HG03457 (cell line): Measurements from ENCODE around the gene SPNS2.

ENCODE experiments used
- ATAC-seq: cut with Tn5 transposase; IDR thresholded peaks from one replicate; pipeline ENCODE4 v1.9.1; 2021; ENCODE audit warnings: moderate number of reproducible peaks; ENCODE audit not compliant: unreplicated experiment

The SPNS2 gene

GRCh38 chr17:4520060-4520893, 21.6 kb downstream of the SPNS2 start:
- no peak for ATAC-seq

GRCh38 chr17:4520894-4521600, 22.4 kb downstream of the SPNS2 start:
- no peak for ATAC-seq

DNA sequence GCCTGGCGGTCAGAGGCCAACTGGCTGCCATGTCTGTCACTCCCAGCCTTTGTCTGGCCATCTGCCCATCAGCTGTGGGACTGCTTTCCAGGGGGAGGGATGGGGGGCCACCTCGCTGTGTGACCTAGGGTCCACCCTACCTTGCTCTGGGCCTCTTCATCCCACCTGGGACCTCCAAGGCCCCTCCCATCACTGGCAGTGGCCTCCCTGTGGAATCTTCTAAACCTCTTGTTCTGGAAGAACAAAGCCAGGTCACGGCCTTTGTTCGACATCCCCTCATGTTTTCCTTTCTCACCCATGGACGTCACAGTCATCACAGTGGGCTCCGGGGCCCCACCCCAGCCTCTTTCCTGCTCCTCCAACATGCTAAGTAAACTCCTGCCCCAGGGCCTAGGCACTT, 24.0 kb downstream of the SPNS2 start:
- no peak for ATAC-seq

- no peak for ATAC-seq
Measured at GRCh38 chr17:4523946-4524345, 25.3 kb downstream of the SPNS2 start.

DNA sequence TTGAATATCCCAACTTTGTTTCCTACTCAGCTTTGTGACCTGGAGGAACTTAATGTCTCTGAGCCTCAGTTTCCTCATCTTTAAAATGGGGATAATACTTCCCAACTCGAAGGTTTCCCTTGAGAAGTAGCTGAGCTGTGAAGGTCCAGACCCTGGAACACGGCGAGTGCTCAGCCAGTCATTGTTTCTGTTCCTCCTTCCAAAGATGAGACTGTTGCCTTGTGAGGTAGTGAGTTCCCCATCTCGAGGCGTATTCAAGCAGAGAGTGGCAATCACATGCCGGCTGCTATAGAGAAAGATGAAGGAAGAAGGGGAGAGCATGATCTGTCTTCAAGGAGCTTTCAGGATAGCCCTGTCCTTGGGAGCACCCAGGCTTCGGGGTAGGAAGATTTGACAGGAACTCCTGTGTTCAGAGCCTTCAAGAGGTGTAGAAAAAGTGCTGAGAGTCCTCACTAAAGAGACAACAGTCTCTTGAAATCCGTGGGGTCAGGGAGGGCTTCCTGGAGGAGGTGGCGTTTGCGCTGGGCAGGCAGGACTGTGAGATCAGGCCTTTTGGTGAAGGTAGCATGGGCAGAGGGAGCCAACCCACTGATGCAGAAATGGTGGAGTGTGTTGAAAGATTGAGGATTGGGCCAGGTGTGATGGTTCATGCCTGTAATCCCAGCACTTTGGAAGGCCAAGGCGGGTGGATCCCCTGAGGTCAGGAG, 27.2 kb downstream of the SPNS2 start:
- ATAC-seq, result no peak

- ATAC-seq, result no peak
Measured at GRCh38 chr17:4527134-4527533, 28.5 kb downstream of the SPNS2 start.

GRCh38 chr17:4527566-4528125, 29.0 kb downstream of the SPNS2 start:
- no peak for ATAC-seq

DNA sequence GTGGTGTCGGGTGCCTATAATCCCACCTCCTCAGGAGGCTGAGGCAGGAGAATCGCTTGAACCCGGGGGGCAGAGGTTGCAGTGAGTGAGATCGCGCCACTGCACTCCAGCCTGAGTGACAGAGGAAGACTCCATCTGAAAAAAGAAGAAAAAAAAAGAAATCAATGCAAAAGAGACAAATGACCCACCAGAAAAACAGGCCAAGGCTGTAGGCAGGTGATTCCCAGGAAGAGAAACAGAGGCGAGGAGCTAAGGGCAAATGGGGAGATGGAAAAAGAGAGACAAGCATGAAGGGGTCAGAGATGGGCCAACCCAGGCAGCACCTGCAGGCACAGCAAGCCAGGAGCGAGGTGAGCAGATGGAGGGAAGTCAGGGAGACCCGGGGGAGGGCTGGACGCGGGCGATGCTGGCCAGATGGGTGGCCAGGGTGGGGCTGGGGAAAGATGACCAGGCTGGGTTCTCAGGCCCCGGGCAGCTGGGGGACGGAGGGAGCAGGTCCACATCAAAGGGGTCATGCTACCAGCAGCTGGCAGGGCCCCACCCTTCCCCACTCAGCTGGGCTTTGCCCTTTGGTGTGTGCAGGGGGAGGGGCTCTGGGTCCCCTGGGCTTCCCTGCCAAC, 31.0 kb downstream of the SPNS2 start:
- ATAC-seq, result no peak

- ATAC-seq, result no peak
Measured at GRCh38 chr17:4530799-4531730, 32.4 kb downstream of the SPNS2 start.

DNA sequence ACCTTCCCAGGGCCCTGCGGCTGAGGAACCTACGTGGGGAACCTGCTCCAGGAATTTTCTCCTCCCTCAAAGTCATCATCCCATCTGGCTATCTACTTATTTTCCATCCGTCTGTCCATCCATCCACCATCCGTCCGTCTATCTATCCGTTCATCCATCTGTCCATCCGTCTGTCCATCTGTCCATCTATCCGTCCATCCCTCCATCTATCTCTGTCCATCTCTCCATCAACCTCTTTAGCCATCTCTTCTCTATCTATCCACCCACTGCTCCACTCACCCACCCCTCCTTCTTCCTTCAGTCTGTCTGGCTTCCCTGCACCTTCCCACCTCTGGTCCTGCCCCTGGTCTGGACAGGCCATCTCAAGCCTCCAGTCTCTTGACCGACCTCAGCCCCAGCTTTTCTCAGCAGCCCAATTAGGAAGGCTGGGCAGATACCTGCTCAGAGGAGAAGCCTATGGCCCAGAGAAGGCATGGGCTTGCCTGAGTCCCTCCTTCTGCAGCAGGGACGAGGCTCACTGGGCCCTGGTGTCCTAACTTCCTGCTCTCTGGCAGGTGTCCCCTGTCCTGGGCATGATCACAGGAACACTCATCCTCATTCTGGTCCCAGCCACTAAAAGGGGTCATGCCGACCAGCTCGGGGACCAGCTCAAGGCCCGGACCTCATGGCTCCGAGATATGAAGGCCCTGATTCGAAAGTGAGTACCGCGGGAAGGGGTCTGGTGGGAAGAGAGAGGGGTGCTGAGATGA, 33.5 kb downstream of the SPNS2 start:
- no peak for ATAC-seq

DNA sequence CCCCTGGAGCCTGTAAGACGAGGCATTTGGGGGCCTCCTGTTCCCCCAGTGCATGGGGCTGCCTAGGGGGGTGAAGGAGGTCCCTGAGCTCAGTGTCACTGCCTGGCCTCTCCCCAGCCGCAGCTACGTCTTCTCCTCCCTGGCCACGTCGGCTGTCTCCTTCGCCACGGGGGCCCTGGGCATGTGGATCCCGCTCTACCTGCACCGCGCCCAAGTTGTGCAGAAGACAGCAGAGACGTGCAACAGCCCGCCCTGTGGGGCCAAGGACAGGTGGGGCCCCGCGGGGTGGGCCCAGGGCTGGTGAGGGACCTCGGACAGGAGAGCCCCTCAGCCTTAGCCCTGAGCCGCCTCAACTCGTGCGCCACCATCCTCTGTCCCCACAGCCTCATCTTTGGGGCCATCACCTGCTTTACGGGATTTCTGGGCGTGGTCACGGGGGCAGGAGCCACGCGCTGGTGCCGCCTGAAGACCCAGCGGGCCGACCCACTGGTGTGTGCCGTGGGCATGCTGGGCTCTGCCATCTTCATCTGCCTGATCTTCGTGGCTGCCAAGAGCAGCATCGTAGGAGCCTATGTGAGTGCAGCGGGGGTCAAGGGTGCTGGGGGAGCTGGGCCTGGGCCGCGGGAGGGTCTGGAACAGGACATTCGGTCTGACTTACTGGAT, 34.3 kb downstream of the SPNS2 start:
- no peak for ATAC-seq

DNA sequence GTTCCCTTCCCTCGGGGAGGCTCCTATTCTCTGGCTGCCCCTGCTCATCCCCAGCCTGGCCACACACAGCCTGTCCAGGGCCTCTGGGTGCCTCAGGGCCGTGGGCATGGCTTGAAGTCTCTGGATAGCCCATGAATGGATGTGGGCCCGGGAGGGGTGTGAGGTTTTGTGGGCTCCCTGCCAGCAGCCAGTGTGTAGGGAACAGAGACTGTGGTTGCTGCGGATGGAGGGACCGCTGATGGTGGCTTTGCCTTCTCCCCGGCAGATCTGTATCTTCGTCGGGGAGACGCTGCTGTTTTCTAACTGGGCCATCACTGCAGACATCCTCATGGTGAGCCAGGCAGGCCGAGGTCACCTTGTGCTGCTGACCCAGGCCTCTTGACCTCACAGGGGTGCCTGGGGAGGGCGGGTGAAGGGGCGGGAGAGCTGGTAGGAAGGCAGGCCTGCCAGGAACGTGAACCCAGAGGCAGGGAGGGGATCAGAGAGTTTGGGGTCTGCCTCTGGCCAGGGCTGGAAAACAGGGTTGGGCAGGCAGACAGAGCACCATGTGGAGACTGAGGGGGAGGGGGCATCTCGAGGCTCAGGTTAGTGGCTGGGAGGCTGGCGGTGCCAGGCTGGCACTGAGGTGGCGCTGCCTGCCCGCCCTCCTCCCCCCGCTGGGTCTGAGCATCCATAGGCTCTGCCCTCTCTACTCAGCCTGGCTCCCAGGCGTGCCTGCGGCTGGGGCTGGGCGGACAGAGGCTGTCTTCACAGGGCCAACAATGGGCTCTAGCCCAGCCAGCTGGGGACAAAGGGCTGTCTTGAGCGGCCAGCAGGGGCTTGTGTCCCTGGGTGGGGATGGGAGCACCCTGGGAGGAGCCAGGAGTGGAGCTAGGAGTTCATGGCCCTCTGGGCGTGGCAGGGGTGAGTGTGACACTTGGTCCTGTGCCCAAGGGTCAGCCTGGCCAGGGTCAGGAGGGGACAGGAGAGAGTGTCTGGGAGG, 35.1 kb downstream of the SPNS2 start:
- ATAC-seq, result no peak

DNA sequence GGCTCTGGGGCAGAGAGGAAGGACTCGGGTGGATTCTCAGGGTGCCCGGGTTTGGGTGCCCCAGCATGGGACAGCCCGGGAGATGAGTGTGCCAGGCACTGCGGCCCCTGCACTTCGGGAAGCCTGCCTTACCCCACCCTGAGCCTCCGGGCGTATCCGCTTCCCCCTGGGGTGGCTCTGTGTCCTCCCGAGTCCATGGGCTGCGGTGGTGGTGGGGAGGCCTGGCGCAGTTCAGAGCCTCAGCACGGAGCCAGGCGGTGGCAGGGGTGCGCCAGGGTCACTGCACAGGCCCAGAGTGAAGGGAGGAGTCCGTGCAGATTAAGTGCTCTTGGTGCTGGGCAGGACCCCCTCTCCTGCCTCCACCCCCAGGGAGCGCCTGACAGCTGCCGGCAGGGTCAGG, 35.8 kb downstream of the SPNS2 start:
- ATAC-seq, result no peak

GRCh38 chr17:4534928-4535666, 36.4 kb downstream of the SPNS2 start:
- ATAC-seq, result no peak

DNA sequence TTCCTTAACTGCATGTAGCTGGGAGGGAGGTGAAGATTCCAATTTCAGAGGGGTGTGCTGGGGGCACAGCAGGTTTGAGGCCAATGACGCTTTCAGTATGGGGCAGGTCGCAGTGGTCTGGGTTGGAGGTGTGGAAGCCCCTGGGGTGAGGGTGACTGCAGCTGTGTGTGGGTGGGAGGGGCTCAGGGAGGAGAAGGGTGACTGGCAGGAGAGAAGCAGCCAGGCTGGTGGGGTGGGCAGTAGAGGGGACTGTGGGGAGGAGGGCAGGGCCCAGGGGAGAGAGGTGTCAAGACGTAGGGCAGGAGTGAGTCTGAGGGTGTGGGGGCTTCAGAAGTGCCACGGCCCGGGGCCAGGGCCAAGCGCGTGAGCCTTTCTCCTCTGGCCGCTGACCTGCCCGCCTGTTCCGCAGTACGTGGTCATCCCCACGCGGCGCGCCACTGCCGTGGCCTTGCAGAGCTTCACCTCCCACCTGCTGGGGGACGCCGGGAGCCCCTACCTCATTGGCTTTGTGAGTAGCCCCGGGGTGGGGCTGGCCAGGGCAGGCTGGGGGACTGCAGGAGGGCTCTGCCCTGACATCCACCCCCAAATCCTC, 37.1 kb downstream of the SPNS2 start:
- ATAC-seq, result no peak

DNA sequence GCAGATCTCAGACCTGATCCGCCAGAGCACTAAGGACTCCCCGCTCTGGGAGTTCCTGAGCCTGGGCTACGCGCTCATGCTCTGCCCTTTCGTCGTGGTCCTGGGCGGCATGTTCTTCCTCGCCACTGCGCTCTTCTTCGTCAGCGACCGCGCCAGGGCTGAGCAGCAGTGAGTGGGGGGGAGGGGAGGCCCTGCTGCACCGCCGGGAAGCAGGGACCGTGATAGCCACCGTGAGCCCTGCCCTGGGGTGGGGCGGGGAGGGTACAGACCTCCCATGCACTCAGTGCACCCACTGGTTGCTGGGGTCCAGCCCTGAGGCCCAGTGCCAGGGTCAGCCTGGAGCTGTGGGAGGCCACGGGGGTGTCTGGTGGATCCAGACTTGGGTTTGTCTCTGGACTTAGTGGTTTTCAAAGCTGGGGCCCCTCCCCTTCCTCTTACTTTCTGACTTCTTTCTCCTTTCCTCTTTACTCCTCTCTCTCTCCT, 37.6 kb downstream of the SPNS2 start:
- no peak for ATAC-seq
